NCI-H2171 treated with DMSO at 0.1 percent for 48 hours (cell line): ENCODE data around the gene IFT122.
"Not testable (repeated sequence)": the region's sequence is repeated elsewhere in the genome, so short reads cannot be mapped to it uniquely, and the experiment has no call there.

Source experiments
- DNase-seq: peaks from one replicate; lab custom pipeline; 2025; lab: John Stamatoyannopoulos, UW

Gene IFT122

GRCh38 chr3:129473067-129473768 is 33.2 kb downstream of the IFT122 start:
- no peak for DNase-seq

- DNase-seq = no peak
These were observed 33.7 kb downstream of the IFT122 start for GRCh38 chr3:129473769-129474152.

- no peak for DNase-seq
These were observed 35.2 kb downstream of the IFT122 start for GRCh38 chr3:129474984-129475804.

- no peak for DNase-seq
These were observed 35.8 kb downstream of the IFT122 start for GRCh38 chr3:129475863-129476262.

- DNase-seq = no peak
These were observed 36.6 kb downstream of the IFT122 start for GRCh38 chr3:129476586-129476985.

- peak; percentile 16 for DNase-seq
These were observed 41.3 kb downstream of the IFT122 start for GRCh38 chr3:129481225-129481765.

- DNase-seq = no peak
These were observed 41.8 kb downstream of the IFT122 start for GRCh38 chr3:129481766-129482332.

- DNase-seq = no peak
These were observed 42.7 kb downstream of the IFT122 start for GRCh38 chr3:129482721-129483120.

GRCh38 chr3:129483870-129484269 is 43.8 kb downstream of the IFT122 start:
- DNase-seq = no peak

- DNase-seq = not testable (repeated sequence)
These were observed 45.1 kb downstream of the IFT122 start for GRCh38 chr3:129485146-129485545.

- peak; percentile 6 for DNase-seq
These were observed 46.0 kb downstream of the IFT122 start for GRCh38 chr3:129485721-129486663.

- DNase-seq = no peak
These were observed 46.6 kb downstream of the IFT122 start for GRCh38 chr3:129486664-129487035.

- DNase-seq = no peak
These were observed 47.3 kb downstream of the IFT122 start for GRCh38 chr3:129487183-129487867.

- DNase-seq = not testable (repeated sequence)
These were observed 47.9 kb downstream of the IFT122 start for GRCh38 chr3:129487868-129488335.

GRCh38 chr3:129489258-129489657 is 49.2 kb downstream of the IFT122 start:
- DNase-seq = not testable (repeated sequence)

GRCh38 chr3:129490273-129490675 is 50.2 kb downstream of the IFT122 start:
- peak; percentile 90 for DNase-seq

- not testable (repeated sequence) for DNase-seq
These were observed 51.1 kb downstream of the IFT122 start for GRCh38 chr3:129491077-129491476.

GRCh38 chr3:129491794-129492193 is 51.8 kb downstream of the IFT122 start:
- no peak for DNase-seq

GRCh38 chr3:129492691-129493090 is 52.7 kb downstream of the IFT122 start:
- no peak for DNase-seq

- no peak for DNase-seq
These were observed 53.2 kb downstream of the IFT122 start for GRCh38 chr3:129493206-129493605.

- DNase-seq = not testable (repeated sequence)
These were observed 54.5 kb downstream of the IFT122 start for GRCh38 chr3:129494499-129494898.
